ENCODE results near the gene TNFRSF21.
"Not testable (repeated sequence)": the region's sequence is repeated elsewhere in the genome, so short reads cannot be mapped to it uniquely, and the experiment has no call there.

Gene TNFRSF21

GRCh38 chr6:47229255-47229654 lies 80.5 kb downstream of the TNFRSF21 start:
- H3K27ac ChIP-seq: no peak overlapping the region
- no peaks in the 10 kb centered on the region for H3K27me3 ChIP-seq
- no peaks in the 10 kb centered on the region for H3K9me3 ChIP-seq
- H3K4me3 ChIP-seq (ENCODE audit: low read depth in 1 of 2, low read length in 1 of 2): no peak overlapping the region
- H3K36me3 ChIP-seq: no peaks in the 10 kb centered on the region
- no peaks in the 10 kb centered on the region for H3K4me1 ChIP-seq (ENCODE audit: control insufficient read depth in 1 of 2, insufficient read depth in 1 of 2, low read depth in 1 of 2, low read length in 1 of 2)
- no peak for TF ChIP-seq CTCF (IDR thresholded peaks at IDR 0.05)

- H3K27me3 ChIP-seq; H3K4me1 ChIP-seq (ENCODE audit: control insufficient read depth in 1 of 2, insufficient read depth in 1 of 2, low read depth in 1 of 2, low read length in 1 of 2); H3K27ac ChIP-seq; H3K4me3 ChIP-seq (ENCODE audit: low read depth in 1 of 2, low read length in 1 of 2); H3K9me3 ChIP-seq; H3K36me3 ChIP-seq: not testable (repeated sequence)
Observed at GRCh38 chr6:47228093-47228492, 81.6 kb downstream of the TNFRSF21 start.

GRCh38 chr6:47223251-47223650 lies 86.5 kb downstream of the TNFRSF21 start:
- H3K4me3 ChIP-seq (ENCODE audit: low read depth in 1 of 2, low read length in 1 of 2); H3K36me3 ChIP-seq; H3K9me3 ChIP-seq; H3K4me1 ChIP-seq (ENCODE audit: control insufficient read depth in 1 of 2, insufficient read depth in 1 of 2, low read depth in 1 of 2, low read length in 1 of 2); H3K27me3 ChIP-seq; H3K27ac ChIP-seq: not testable (repeated sequence)

GRCh38 chr6:47221565-47221964 lies 88.1 kb downstream of the TNFRSF21 start:
- Histone ChIP-seq H3K27me3 (no peaks in the 10 kb centered on the region), H3K4me1 (ENCODE audit: control insufficient read depth in 1 of 2, insufficient read depth in 1 of 2, low read depth in 1 of 2, low read length in 1 of 2) (no peaks in the 10 kb centered on the region), H3K36me3 (no peaks in the 10 kb centered on the region), H3K4me3 (ENCODE audit: low read depth in 1 of 2, low read length in 1 of 2) (no peak overlapping the region), H3K9me3 (no peaks in the 10 kb centered on the region), H3K27ac (no peak overlapping the region)
- no peak for TF ChIP-seq CTCF (IDR thresholded peaks at IDR 0.05)

- no peak overlapping the region for H3K4me3 ChIP-seq (ENCODE audit: low read depth in 1 of 2, low read length in 1 of 2)
- no peaks in the 10 kb centered on the region for H3K4me1 ChIP-seq (ENCODE audit: control insufficient read depth in 1 of 2, insufficient read depth in 1 of 2, low read depth in 1 of 2, low read length in 1 of 2)
- H3K27ac ChIP-seq: no peak overlapping the region
- H3K27me3 ChIP-seq: no peaks in the 10 kb centered on the region
- no peaks in the 10 kb centered on the region for H3K36me3 ChIP-seq
- no peak for TF ChIP-seq CTCF (IDR thresholded peaks at IDR 0.05)
- no peaks in the 10 kb centered on the region for H3K9me3 ChIP-seq
Observed at GRCh38 chr6:47209632-47210031, 100.1 kb downstream of the TNFRSF21 start.

- Histone ChIP-seq H3K4me1 (ENCODE audit: control insufficient read depth in 1 of 2, insufficient read depth in 1 of 2, low read depth in 1 of 2, low read length in 1 of 2) (no peaks in the 10 kb centered on the region), H3K4me3 (ENCODE audit: low read depth in 1 of 2, low read length in 1 of 2) (no peak overlapping the region), H3K9me3 (no peaks in the 10 kb centered on the region), H3K36me3 (no peaks in the 10 kb centered on the region), H3K27ac (no peak overlapping the region), H3K27me3 (no peaks in the 10 kb centered on the region)
- no peak for TF ChIP-seq CTCF (IDR thresholded peaks at IDR 0.05)
Observed at GRCh38 chr6:47207261-47207660, 102.4 kb downstream of the TNFRSF21 start.

GRCh38 chr6:47206626-47207025 lies 103.1 kb downstream of the TNFRSF21 start:
- Histone ChIP-seq H3K9me3 (no peaks in the 10 kb centered on the region), H3K4me3 (ENCODE audit: low read depth in 1 of 2, low read length in 1 of 2) (no peak overlapping the region), H3K36me3 (no peaks in the 10 kb centered on the region), H3K27me3 (no peaks in the 10 kb centered on the region), H3K27ac (no peak overlapping the region), H3K4me1 (ENCODE audit: control insufficient read depth in 1 of 2, insufficient read depth in 1 of 2, low read depth in 1 of 2, low read length in 1 of 2) (no peaks in the 10 kb centered on the region)
- TF ChIP-seq CTCF (IDR thresholded peaks at IDR 0.05): no peak

All from neutrophil (primary cell).